ENCODE measurements around the gene GALK2. TPM values are rescaled to one million over a fixed set of nuclear protein-coding genes. Genes with fewer than 3 reads are reported as not detected.

GALK2 gene
- total RNA-seq, 1 donor from 2014 or later: 39.3 TPM

DNA sequence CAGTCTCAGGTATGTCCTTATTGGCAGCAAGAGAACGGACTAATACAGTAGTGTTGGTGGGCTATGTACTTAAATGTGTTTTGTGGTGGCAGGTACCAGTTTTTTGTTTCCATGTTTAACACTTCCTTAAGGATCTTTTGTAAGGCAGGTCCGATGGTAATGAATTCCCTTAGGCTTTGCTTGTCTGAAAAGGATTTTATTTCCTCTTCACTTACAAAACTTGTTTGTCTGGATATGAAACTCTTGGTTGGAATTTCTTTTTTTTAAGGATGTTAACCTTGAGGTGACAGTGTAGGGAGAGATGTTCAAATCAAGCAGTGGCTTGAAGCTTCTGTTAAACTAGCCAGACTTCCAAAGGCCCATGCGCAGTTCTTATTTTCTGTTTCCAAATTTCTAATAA lies 130.8 kb downstream of the GALK2 start:
- intact Hi-C loops (cut with micrococcal nuclease): no loop called here
- DNase-seq: no peak
- Histone ChIP-seq H3K4me3 (no peak overlapping the region), H3K27me3 (ENCODE audit: low read depth) (no peaks in the 10 kb centered on the region), H3K27ac (replicated peaks) (no peak overlapping the region), H3K9me3 (replicated peaks) (peaks cover 12% of the 10 kb centered on the region), H3K4me1 (no peaks in the 10 kb centered on the region), H3K36me3 (peaks cover 40% of the 10 kb centered on the region)
- TF ChIP-seq, protein P1, sequence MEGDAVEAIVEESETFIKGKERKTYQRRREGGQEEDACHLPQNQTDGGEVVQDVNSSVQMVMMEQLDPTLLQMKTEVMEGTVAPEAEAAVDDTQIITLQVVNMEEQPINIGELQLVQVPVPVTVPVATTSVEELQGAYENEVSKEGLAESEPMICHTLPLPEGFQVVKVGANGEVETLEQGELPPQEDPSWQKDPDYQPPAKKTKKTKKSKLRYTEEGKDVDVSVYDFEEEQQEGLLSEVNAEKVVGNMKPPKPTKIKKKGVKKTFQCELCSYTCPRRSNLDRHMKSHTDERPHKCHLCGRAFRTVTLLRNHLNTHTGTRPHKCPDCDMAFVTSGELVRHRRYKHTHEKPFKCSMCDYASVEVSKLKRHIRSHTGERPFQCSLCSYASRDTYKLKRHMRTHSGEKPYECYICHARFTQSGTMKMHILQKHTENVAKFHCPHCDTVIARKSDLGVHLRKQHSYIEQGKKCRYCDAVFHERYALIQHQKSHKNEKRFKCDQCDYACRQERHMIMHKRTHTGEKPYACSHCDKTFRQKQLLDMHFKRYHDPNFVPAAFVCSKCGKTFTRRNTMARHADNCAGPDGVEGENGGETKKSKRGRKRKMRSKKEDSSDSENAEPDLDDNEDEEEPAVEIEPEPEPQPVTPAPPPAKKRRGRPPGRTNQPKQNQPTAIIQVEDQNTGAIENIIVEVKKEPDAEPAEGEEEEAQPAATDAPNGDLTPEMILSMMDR (IDR thresholded peaks at IDR 0.05; ENCODE audit: borderline replicate concordance): no peak

DNA sequence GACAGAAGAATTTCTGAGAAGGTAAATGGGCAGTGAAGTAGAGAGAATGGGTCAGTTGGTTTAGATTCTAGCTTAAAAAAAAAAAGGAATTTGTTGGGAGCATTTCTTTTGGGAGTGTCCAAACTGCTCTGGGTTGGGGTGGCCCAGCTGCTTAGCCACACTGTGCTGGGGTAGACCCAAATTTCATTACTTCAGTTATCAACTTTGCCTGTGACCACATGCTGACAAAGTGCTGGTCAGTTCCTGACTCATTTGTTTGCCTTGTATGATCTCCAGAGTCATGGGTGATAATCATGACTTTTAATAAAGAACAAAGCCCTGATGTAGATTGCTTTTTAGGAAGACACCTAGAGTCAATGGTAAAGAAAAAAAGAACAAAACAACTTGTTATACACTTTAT lies 131.5 kb downstream of the GALK2 start:
- intact Hi-C loops (cut with micrococcal nuclease): no loop called here
- no peak for DNase-seq
- no peaks in the 10 kb centered on the region for H3K27me3 ChIP-seq (ENCODE audit: low read depth)
- no peak overlapping the region for H3K27ac ChIP-seq (replicated peaks)
- no peaks in the 10 kb centered on the region for H3K4me1 ChIP-seq
- TF ChIP-seq, protein P1 (IDR thresholded peaks at IDR 0.05; ENCODE audit: borderline replicate concordance): no peak
- H3K4me3 ChIP-seq: no peak overlapping the region
- H3K9me3 ChIP-seq (replicated peaks): peaks cover 12% of the 10 kb centered on the region
- peaks cover 33% of the 10 kb centered on the region for H3K36me3 ChIP-seq

DNA sequence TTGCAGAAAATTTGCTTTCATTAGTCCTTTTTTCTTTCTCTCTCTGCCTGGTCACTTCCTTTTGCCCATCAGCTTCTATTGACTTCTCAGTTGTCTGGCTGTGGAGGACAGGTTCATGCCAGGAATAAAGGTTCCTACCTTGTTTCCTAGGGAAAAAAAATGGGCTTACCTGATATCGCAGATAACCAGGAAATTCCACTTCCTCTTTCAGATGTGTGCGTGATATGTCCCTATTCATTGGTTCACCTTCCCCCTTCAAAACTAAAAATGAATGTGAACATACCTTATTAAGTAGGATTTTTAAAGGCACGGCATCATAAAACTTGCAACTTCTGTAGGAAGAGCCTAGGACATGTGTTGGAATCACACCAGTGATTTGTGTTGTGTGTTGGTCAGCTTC lies 133.0 kb downstream of the GALK2 start:
- H3K9me3 ChIP-seq (replicated peaks): peaks cover 4% of the 10 kb centered on the region
- H3K27me3 ChIP-seq (ENCODE audit: low read depth): no peaks in the 10 kb centered on the region
- no peaks in the 10 kb centered on the region for H3K4me1 ChIP-seq
- DNase-seq: no peak
- H3K27ac ChIP-seq (replicated peaks): no peak overlapping the region
- TF ChIP-seq, protein P1 (IDR thresholded peaks at IDR 0.05; ENCODE audit: borderline replicate concordance): no peak
- no peak overlapping the region for H3K4me3 ChIP-seq
- intact Hi-C loops (cut with micrococcal nuclease): no loop called here
- peaks cover 29% of the 10 kb centered on the region for H3K36me3 ChIP-seq

DNA sequence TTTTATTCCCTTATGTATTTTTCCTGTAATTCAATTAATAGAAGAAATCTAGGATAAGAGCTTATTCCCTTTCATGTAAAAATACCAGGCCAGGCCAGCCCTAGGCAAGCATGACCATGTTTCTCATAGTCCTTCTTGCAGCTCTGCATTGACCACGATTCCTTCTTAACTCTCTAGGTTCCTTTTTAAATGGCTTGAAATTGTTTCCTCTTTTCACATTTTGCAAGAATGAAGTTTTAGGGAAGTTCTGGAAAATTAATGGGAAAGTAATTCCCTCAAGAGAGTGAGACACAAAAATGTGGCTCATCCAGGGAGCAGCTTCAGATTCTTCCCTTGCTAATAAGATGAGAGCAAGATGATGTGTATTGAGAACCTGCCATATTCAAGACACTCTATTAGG lies 136.5 kb downstream of the GALK2 start:
- Histone ChIP-seq H3K27me3 (ENCODE audit: low read depth) (no peaks in the 10 kb centered on the region), H3K9me3 (replicated peaks) (no peaks in the 10 kb centered on the region), H3K4me1 (peaks cover 18% of the 10 kb centered on the region), H3K27ac (replicated peaks) (no peak overlapping the region), H3K4me3 (no peak overlapping the region), H3K36me3 (peaks cover 30% of the 10 kb centered on the region)
- no peak for DNase-seq
- intact Hi-C loops (cut with micrococcal nuclease): no loop called here
- TF ChIP-seq, protein P1 (IDR thresholded peaks at IDR 0.05; ENCODE audit: borderline replicate concordance): no peak

DNA sequence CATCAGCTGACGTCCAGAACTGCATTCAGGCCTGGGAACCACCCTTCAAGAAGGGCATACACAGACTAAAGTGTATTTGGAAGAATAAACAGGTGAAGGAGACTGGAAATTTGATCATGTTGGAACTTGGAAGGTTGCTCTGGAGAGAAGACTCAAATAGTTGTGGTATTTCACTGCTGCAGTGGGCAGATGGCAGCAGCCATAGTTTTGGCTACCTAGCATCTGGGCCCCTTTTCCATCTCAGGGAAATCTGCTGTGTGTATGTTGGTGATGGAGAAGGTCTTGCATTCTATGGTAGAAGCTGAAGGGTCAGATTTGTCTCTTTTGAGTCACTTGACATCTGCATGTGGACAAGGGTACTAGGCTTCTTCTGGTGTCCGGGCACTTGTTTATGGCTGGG lies 138.6 kb downstream of the GALK2 start:
- TF ChIP-seq, protein P1 (IDR thresholded peaks at IDR 0.05; ENCODE audit: borderline replicate concordance): no peak
- peaks cover 22% of the 10 kb centered on the region for H3K4me1 ChIP-seq
- no peak for DNase-seq
- no peak overlapping the region for H3K27ac ChIP-seq (replicated peaks)
- no peak overlapping the region for H3K4me3 ChIP-seq
- H3K36me3 ChIP-seq: peaks cover 30% of the 10 kb centered on the region
- intact Hi-C loops (cut with micrococcal nuclease): no loop called here
- H3K9me3 ChIP-seq (replicated peaks): no peaks in the 10 kb centered on the region
- H3K27me3 ChIP-seq (ENCODE audit: low read depth): no peaks in the 10 kb centered on the region

DNA sequence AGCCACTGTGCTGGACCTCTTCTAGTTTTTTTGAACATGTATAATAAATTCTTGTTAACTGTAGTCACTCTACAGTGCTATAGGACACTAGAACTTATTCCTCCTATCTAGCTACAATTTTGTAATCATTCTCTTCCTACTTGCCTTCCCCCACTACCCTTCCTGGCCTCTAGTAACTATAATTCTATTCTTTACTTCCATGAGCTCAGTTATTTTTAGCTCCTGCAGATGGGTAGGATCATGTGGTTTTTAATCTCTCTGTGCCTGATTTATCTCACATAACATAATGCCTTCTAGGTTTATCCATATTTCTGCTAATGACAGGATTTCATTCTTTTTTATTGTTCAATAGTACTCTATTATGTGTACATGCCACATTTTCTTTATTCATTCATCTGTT lies 139.8 kb downstream of the GALK2 start:
- TF ChIP-seq, protein P1 (IDR thresholded peaks at IDR 0.05; ENCODE audit: borderline replicate concordance): no peak
- H3K9me3 ChIP-seq (replicated peaks): no peaks in the 10 kb centered on the region
- H3K4me1 ChIP-seq: peaks cover 31% of the 10 kb centered on the region
- intact Hi-C loops (cut with micrococcal nuclease): no loop called here
- no peak overlapping the region for H3K4me3 ChIP-seq
- DNase-seq: no peak
- no peaks in the 10 kb centered on the region for H3K27me3 ChIP-seq (ENCODE audit: low read depth)
- H3K36me3 ChIP-seq: peaks cover 18% of the 10 kb centered on the region
- H3K27ac ChIP-seq (replicated peaks): no peak overlapping the region

All from left ventricle myocardium inferior (tissue), 1 donor.